Activated naive CD4-positive, alpha-beta T cell (primary cell): ENCODE measurements around the gene SLC8A2.
"Not testable (repeated sequence)": the region's sequence is repeated elsewhere in the genome, so short reads cannot be mapped to it uniquely, and the experiment has no call there.

Source experiments
- DNase-seq, 4 experiments: peaks; one replicate each; lab custom pipeline; 2025; lab: John Stamatoyannopoulos, UW

Gene SLC8A2

DNA sequence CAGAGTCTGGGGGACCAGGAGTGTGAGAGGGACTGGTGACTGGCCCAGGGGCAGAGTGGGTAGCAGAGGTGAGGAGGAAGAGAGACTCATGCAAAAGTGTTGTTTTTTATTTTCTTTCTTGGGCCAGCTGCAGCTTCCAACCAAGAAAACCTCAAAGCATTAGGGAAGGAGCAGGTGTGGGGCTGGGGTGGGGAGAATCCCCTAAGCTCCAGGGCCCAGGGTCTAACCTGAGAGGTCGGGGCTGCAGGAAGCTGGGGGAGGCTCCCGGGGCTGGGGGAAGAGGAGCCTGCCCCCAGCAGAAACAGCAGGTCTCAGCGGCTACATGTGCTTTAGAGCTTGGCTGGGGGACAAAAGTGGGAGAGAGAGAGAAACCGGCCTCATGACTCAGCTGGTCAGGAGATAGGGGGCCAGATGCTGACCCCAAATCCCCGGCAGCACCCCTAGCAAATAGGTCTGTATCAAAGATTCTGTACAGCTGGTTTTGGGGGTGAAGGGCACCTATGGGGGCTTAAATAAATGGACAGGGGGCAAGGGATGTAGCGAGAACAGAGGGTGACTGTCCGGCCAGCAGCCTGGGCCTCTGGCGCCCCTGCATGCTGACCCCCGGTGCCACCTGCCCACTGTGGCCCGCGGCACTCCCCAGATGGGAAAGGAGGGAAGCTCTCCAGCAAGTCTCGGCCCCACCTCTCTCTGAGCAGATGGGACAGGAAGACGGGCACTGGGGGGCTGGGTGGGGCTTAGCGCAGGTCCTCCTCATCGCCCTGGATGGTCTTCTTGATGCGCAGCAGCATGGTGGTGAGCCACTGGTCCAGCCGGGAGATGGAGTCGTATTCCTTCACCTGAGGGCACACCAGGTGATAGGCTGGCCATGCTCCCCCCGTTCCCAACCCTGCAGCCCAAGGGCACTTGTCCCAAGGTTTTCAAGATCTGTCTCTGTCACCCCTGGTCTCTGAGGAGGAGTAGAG, 16.1 kb upstream of the SLC8A2 start:
- DNase-seq, result no peak

DNA sequence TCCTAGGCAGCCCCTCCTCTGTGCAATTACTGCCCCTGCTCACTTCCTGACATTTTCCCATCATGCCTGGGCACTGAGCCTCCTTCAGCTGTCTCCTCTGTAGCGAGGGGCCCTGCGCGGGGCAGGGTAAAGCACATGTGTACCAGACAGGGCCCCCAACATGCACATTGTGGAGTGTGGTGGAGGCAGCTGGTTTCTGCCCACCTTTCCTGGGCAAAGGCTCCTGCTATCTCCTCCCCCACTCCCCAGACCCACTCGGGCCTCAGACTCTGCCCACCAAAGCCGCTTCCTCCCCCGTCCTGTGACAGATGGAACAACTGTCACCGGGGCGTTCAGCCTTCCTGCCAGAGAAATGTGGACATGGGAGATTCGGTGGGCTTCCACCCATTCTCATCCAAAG, 15.2 kb upstream of the SLC8A2 start:
- no peak for DNase-seq

DNA sequence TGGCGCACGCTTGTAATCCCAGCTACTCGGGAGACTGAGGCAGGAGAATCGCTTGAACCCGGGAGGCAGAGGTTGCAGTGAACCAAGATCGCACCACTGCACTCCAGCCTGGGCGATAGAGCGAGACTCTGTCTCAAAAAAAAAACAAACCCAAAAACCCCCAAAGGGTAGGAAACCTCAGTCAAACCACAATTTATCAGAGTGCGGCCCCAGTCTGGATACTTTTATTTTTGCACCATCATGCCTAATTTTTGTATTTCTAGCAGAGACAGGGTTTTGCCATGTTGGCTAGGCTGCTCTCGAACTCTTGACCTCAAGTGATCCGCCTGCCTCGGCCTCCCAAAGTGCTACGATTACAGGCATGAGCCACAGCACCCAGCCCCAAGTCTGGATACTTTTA, 14.5 kb upstream of the SLC8A2 start:
- not testable (repeated sequence) for DNase-seq

DNA sequence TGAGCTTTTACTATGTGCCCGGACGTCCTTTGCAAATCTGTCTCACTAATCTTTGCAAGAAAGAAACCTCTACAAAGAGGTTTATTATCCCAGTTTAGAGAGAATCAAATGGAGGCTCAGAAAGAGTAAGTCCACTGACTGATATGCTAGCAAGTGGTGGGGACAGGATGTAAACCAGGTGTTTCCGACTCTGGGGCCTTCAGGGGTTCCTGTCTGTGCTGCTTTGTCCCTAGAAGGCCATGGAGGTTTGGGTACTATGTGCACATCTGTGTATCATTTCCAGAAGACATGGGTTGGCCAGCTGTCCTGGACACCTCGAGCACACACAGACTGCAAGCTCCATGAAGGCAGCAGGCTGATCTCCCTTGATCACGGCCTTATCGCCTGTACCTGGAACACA, 13.5 kb upstream of the SLC8A2 start:
- DNase-seq, result no peak

DNA sequence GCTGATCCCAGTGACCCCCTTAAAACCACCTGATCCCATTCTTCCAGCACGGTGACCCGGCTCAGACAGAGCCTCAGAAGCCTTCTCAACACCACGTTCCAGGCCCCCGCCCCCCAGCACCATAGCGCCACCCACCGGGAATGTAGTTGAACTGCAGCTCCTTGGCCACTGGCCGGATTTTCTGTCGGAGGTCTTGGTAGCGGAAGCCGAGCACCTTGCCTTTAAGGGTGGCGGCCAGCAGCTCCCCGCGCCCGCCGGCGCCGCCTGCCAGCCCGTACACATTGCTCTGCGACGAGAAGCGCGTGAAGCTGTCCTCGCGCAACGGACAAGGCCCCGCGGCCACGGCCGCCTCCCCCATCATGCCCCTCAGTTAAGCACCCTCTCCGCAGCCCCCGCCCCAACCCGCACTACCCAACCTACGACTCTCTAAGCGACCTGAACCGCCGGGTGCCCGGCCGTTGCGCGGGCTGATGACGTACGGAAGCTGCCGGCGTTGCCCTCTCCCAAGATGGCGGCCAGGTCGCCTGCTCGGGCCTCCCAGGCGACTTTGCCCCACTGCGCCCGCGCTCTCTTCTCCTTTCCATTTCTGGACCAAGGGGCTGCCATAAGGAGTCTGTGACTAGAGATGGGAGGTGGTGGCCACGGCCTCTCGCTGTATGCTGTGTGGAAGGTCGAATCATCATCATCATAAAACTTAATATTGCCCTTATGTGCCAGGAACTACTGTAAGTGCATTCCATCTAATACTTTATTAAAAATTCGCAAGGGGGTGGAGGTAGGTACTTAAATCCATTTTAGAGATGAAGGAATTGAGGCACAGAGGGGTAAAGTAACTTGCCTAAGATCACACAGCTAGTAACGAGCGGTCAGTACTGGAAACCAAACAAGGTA, 12.4 kb upstream of the SLC8A2 start, which contains the start of gene KPTN:
KPTN (minus strand) TSS at position 420 of the 891 bp plus-strand sequence; CDS start at position 361, 59 bp downstream.
- DNase-seq, result peak; percentile 81 to 88 (median 84)

DNA sequence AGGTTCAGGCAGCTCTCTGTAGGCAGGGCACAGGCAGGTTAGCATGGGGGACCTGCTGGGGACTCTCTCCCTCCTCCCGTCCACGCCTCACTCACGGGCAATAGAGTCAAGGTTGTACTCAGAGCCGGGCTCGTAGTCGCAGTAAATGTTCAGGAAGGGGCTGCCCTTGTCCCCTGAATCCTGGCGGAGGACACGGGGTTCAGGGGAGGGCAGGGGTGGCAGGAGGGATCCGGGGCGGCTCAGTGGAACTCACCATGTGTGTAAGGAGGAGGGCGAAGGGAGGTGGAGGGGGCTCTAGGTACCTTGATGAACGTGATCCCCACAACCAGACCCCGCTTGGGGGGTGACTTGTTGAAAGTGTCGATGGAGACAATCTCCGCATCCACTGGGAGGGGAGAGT, 11.5 kb upstream of the SLC8A2 start:
- DNase-seq, result no peak

DNA sequence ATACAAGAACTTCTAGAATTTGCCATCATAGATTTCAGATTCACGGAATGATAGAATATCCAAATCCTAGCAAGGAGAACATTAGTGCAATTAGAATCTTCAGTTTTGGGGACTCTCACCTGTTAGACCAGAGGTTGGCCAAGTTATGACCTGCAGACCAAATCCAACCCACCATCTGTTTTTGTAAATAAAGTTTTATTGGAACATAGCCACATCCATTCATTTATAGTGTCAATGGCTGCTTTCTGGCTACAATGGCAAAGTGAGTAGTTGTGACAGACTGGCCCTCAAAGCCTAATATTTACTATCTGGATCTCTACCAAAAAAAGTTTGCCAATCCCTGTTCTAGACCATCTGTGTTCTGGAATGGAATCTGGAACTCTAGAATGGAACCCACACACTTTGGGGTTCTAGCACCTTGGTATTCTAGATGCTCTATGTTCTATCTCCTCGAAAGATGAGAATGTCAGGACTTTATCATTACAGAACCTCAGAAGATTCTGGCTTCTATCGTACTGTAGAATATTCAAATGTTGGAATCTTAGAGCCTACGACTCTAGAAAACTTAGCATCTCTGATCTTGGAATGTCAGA, 9.9 kb upstream of the SLC8A2 start:
- DNase-seq, result no peak

DNA sequence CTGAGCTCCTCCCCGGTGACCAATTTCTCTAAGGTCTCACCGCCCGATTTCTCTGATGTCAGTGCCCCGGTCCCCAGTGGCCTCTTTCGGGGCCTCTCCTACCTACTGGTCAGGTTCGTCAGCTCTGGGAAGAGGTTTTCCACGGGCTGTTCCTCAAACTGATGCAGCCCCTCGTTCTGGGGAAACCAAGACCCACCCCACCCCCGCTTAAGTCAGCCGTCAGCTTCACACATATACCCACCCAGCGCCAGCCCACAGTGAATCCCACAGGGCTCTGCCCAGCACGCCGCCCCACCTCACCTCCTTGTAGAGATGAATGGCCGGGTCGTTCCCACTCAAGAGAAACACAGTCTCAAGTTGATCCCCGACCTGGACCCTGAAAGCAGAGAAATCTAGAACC, 9.0 kb upstream of the SLC8A2 start:
- DNase-seq, result no peak

DNA sequence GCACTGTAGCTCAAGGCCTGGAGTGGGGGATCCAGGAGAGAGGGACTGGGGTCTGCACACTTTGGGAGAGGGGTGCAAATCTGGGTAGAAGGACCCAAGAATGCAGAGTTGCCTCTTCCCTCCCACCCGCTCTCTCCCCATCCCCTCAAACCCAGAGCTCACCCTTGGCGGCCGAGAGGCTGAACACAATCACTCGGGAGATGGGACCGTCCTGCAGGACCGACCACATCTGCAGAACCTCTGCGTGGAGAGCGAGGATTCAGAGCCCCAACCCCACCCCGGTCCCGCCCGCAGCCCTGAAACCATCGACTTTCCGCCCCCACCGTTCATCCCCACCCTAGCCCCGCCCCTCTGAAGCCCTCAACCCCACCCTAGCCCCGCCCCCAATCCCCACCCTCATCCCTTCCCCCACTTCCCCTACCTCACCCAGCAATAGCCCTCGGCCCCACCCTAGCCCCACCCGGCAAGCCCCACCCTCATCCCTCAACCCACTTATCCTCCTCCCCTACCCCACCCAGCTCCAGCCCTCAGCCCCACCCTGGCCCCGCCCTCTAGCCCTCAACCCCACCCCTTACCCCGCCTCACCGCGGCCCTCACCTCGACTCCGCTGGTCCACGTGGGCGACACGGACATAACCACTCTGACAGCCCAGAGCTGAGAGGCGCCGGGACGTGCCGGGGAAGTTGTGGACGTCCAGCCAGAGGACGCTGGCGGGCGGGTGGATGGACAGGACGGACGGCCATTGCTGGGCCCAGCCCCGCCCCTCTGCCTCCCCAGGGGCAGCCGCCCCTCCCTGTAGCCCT, 8.2 kb upstream of the SLC8A2 start:
- no peak for DNase-seq

DNA sequence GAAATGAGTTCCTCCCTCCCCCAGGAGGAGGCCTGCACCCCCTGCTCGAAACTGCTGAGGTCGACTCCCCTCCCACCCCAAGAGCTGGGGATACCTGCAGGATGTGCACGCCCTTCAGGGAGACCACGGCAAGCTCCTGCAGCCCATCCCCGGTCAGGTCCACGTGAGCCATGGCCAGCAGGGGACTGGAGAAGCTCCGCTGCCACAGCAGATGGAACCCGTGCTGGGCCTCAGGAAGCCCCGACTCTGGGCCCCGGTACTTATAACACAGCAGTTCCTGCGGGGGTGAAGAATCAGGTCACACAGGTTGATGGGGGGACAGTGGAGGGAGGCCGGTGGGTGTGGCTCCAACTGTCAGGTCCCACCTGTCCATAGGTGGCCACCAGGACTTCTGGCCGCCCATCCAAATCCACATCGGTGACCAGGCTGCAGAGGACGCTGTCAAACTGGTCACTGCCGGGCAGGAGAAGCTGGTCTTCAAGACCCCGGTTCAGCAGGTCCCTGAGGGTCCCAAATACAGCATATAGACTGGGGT, 4.8 kb upstream of the SLC8A2 start:
- no peak for DNase-seq

DNA sequence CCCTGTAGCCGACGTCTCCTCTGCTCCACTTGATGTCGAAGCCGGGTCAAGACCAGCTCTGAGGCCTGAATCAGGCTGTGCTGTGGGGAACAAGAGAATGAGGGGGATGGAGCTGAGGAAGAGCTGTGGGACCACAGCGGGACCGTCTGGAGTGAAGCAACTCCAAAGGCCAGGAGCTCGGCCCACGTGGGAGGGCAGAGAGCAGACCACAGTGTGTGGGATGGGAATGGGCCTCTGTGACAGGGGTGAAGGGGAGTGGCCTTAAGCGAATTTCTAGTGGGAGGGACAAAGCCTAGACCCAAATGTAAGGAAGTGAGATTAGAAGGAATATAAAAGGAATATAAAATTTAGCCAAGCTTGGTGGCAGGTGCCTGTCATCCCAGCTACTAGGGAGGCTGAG, 3.8 kb upstream of the SLC8A2 start:
- DNase-seq, result no peak

DNA sequence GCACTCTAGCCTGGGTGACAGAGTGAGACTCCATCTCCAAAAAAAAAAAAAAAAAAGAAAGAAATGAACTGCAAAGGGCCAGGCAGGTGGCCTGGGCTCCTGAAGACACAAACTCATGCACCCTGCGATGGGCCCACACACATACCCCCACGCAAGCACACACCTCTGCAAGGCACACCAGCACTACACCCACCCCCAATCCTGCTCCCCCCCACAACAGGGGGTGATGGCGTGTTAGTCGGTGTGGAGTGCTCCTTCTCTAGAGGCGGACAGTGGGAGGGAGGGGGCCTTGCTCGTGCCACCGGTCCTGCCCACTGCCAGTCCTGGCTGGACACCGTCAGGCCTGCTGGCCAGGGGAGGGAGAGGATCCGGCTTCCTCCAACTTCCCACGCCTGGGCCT, 1.6 kb upstream of the SLC8A2 start:
- DNase-seq, result no peak

DNA sequence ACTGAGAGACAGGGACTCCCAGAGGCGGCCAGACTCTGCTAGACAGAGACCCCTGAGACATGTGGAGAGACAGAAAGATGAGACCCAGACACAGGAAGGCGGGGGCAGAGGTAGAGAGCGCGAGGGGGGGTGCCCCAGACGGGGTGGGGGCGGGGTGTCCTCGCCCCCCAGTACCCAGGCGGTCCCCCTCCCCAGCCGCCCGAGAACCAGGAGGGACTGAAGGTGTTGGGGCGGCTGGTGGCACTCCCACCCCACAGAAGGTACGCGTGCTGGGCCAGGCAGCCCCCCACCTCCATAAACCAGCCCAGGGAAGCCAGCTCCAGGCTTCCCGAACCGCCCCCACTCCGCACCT, 336 bp downstream of the SLC8A2 start:
- DNase-seq, result no peak

DNA sequence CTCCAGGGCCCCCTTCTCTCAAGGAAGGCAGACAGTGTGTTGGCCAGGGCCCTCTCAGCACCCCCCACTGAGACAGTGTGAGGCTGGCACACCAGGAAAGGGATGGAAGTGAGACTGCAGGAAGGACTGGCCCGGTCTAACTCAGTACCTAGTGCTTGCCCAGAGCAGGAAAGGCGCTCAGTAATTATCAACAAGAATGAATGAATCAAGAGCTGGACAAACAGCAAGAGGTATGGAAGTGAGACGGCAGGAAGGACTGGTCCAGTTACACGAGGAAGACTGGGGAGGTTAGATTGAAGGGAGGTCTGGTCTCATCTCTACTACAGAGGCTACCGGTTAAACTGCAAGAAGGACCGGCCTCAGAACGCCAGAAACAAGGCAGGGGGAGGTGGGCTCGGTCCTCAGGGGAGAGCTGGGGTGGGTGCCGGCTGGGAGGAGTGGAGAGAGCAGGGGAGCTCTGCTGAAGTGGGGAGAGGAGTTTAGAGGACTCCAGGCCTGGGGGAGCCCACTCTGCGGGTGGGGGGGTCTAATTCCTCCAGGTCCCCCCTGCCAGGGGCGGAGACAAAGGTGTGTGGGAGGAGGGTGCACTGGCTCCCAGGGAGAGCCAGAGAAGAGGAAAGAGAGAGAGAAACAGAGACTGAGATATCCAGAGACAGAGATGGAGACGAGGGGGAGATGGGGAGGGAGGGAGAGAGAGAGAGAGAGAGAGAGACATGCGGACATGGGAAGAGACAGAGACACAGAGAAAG, 1.1 kb downstream of the SLC8A2 start:
- DNase-seq, result no peak

DNA sequence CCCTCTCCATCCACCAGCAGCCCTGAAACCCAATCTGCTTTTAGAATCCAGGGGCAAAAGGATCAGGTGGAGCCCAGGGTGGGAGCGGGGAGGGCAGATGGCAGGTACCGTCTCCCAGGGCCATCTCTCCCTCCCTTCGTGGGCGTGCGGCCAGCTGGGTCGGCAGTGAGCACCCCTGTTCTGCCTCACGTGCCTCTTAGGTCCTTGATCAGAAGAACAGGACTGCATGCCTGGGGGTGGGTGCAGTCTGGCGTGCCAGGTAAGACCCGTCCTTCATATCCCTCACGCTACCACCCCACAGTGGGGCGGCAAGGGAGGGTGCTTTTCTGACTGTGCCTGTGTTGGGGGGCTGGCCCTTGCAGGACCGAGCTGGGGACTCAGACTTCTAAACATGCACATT, 2.0 kb downstream of the SLC8A2 start:
- DNase-seq, result no peak

DNA sequence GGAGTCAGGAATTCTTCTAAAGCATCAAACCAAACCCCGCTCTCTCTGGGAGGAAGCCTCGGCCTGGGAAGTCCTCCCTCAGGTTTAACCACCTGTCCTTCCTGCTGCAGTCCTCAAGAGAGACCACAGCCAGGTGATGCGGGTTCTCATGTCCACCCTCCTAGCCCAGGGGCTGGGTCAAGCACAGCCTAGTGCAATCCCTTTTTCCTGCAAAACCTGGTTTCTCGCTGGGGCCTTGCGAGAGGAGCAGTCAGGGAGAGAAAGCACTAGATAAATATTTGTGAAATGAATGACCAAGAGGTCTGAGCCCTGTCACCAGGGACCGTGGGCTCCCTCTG, 2.4 kb downstream of the SLC8A2 start:
- DNase-seq, result no peak

DNA sequence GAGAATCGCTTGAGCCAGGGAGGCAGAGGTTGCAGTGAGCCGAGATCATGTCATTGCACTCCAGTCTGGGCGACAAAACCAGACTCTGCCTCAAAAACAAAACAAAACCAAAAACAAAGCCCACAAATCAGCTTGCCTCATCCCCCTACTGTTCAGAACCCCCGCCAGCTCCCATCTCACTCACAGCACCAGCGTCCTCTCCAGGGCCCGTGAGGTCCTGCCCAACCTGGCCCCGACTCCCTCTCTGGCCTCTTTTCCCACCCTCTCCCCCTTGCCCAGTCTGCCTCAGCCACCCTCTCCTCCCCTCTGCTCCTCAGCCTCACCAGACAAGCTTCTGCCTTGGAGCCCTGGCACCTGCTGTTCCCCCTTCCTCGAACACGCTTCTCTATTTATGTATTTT, 3.8 kb downstream of the SLC8A2 start:
- DNase-seq, result no peak

DNA sequence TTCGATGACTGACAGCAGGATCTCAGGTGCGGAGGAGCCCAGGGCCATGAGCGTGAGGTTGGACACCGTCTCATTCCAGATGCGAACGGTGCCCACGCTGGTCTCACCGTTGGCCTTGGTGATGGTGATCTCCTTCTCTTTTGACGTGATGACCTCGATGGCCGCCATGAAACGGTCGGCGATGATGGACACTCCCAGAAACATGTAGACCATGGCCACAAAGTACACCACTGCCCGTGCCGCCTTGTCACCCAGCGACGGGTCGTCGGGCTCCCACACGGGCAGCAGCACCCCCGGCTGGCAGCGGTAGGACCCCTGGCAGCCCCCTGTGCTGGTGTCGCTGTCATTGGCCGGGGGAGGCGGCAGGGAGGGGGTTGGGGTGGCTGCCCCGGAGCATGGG, 5.7 kb downstream of the SLC8A2 start:
- no peak for DNase-seq

DNA sequence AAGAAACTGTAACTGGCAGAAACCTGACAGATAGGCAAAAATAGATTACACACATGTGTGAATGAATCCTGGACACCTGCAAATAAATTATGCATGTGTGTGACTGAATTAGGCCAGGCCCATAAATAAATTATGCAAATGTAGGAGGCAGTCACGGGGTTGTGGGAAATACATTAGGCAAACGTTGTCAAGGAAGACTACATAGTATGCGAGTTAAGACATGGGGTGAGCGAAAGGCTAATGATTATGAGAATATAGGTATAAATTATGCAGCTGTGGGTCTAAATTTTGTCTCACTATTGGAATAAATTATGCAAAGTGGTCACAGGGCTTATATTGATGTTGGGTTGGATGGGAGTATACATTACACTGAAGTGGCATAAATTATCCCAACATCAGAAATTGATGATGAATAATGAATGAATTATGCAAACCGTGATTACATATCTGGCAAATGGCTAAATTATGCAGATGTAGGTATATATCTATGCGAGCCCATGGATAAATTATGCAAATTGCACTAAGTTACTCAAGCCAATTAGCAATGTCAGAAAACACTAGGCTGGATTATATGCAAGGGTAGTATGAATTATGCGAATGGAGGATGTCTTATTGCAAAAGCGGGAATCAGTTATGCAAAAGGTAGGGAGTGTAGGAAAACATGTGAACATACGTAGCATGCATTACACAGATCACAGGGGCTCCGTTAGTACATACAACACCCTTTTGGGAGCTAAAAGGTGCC, 6.8 kb downstream of the SLC8A2 start:
- no peak for DNase-seq

DNA sequence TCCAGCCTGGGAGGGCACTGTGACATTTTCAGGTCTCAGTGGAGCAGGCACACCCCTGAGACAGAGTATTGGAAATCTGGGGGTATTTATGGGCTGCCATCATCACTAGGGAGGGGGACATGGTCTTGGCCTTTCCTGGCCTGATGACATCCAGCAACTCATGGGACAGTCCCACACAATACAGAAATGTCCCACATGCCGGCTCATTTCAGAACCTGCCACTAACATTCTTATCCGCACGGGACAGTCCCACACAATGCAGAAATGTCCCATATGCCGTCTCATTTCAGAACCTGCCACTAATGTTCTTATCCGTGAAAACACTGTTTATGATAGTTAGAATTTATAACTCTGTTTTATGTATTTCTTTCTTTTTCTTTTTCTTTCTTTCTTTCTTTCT, 9.8 kb downstream of the SLC8A2 start:
- no peak for DNase-seq
